ENCODE measurements around the gene CD300E.

The CD300E gene

DNA sequence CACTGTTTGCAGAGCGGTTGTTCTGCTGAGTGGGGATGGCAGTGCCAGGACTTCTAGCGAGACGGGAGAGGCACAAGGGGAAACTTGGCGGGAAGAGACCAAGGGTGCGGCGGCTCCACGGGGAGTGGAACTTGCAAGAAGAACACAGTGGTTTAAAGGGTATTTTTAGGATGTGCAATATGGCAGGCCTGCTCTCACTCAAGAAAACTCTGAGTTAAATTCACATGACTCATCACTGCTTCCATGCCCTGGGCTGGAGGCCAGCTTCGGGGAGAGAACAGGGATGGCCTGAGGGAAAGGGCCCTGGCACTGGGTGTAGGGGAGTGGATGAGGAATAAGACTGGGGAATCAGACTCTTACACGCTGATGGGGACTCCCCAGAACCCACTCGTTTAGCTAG lies 18.2 kb downstream of the CD300E start:
- H3K4me3 ChIP-seq (ENCODE audit: low read length), result no peak overlapping the region
- H4K20me1 ChIP-seq (ENCODE audit: control insufficient read depth, insufficient read depth, low read depth, low read length), result no peaks in the 10 kb centered on the region
- H3K9me2 ChIP-seq (replicated peaks; ENCODE audit: control insufficient read depth, low read length), result no peaks in the 10 kb centered on the region
- no peaks in the 10 kb centered on the region for H3K4me1 ChIP-seq (ENCODE audit: control insufficient read depth, low read length)
- TF ChIP-seq EZH2phosphoT487 (IDR thresholded peaks at IDR 0.05; ENCODE audit: borderline replicate concordance, low read length), result no peak
- TF ChIP-seq, protein P1, sequence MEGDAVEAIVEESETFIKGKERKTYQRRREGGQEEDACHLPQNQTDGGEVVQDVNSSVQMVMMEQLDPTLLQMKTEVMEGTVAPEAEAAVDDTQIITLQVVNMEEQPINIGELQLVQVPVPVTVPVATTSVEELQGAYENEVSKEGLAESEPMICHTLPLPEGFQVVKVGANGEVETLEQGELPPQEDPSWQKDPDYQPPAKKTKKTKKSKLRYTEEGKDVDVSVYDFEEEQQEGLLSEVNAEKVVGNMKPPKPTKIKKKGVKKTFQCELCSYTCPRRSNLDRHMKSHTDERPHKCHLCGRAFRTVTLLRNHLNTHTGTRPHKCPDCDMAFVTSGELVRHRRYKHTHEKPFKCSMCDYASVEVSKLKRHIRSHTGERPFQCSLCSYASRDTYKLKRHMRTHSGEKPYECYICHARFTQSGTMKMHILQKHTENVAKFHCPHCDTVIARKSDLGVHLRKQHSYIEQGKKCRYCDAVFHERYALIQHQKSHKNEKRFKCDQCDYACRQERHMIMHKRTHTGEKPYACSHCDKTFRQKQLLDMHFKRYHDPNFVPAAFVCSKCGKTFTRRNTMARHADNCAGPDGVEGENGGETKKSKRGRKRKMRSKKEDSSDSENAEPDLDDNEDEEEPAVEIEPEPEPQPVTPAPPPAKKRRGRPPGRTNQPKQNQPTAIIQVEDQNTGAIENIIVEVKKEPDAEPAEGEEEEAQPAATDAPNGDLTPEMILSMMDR (IDR thresholded peaks at IDR 0.05; ENCODE audit: low read depth, low read length, poor library complexity, severe bottlenecking), result no peak
- peaks cover 22% of the 10 kb centered on the region; the same call in 1 of the 2 replicates for H3K27me3 ChIP-seq (ENCODE audit: control insufficient read depth, low read length)
- no peaks in the 10 kb centered on the region for H3K79me2 ChIP-seq (ENCODE audit: control insufficient read depth, low read length)
- H3F3A ChIP-seq (ENCODE audit: control insufficient read depth, insufficient read depth), result no peaks in the 10 kb centered on the region
- no peaks in the 10 kb centered on the region for H3K9me3 ChIP-seq (ENCODE audit: control insufficient read depth, insufficient read depth, low read length)
- H3K36me3 ChIP-seq (ENCODE audit: control insufficient read depth, low read length), result no peaks in the 10 kb centered on the region
- no peak overlapping the region for H3K27ac ChIP-seq (ENCODE audit: low read depth, low read length)
- H3K4me2 ChIP-seq (ENCODE audit: low read length), result no peak overlapping the region

DNA sequence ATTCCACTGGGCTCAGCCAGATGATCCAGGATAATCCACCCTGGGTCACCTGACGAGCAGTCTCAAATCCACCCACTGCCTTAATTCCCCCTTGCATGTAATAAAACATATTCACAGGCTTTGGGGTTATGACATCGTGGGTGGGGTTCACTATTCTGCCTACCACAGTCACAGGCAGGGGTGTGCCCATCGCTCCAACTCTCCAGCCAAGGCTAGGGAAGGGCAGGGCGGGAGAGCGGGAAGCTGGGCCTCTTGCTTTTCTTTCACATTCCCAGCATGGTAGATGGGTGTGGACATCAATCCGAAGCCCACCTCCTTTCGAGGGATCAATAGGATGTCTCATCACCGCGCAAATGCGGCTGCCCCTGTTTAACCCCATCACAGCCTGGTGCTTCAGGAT lies 18.8 kb downstream of the CD300E start:
- H3K4me3 ChIP-seq (ENCODE audit: low read length), result no peak overlapping the region
- H3K27ac ChIP-seq (ENCODE audit: low read depth, low read length), result no peak overlapping the region
- no peaks in the 10 kb centered on the region for H3F3A ChIP-seq (ENCODE audit: control insufficient read depth, insufficient read depth)
- H3K4me1 ChIP-seq (ENCODE audit: control insufficient read depth, low read length), result no peaks in the 10 kb centered on the region
- TF ChIP-seq, protein P1 (IDR thresholded peaks at IDR 0.05; ENCODE audit: low read depth, low read length, poor library complexity, severe bottlenecking), result no peak
- no peak for TF ChIP-seq EZH2phosphoT487 (IDR thresholded peaks at IDR 0.05; ENCODE audit: borderline replicate concordance, low read length)
- no peaks in the 10 kb centered on the region for H3K79me2 ChIP-seq (ENCODE audit: control insufficient read depth, low read length)
- H3K9me2 ChIP-seq (replicated peaks; ENCODE audit: control insufficient read depth, low read length), result no peaks in the 10 kb centered on the region
- H3K27me3 ChIP-seq (ENCODE audit: control insufficient read depth, low read length), result peaks cover 19% of the 10 kb centered on the region; the same call in 1 of the 2 replicates
- H3K4me2 ChIP-seq (ENCODE audit: low read length), result no peak overlapping the region
- no peaks in the 10 kb centered on the region for H3K9me3 ChIP-seq (ENCODE audit: control insufficient read depth, insufficient read depth, low read length)
- H4K20me1 ChIP-seq (ENCODE audit: control insufficient read depth, insufficient read depth, low read depth, low read length), result no peaks in the 10 kb centered on the region
- H3K36me3 ChIP-seq (ENCODE audit: control insufficient read depth, low read length), result no peaks in the 10 kb centered on the region

GRCh38 chr17:74604200-74604599 lies 19.3 kb downstream of the CD300E start:
- H4K20me1 ChIP-seq (ENCODE audit: control insufficient read depth, insufficient read depth, low read depth, low read length), result no peaks in the 10 kb centered on the region
- no peaks in the 10 kb centered on the region for H3K9me2 ChIP-seq (replicated peaks; ENCODE audit: control insufficient read depth, low read length)
- no peak overlapping the region for H3K4me2 ChIP-seq (ENCODE audit: low read length)
- H3K27me3 ChIP-seq (ENCODE audit: control insufficient read depth, low read length), result peaks cover 19% of the 10 kb centered on the region; the same call in 1 of the 2 replicates
- H3K36me3 ChIP-seq (ENCODE audit: control insufficient read depth, low read length), result no peaks in the 10 kb centered on the region
- no peak for TF ChIP-seq EZH2phosphoT487 (IDR thresholded peaks at IDR 0.05; ENCODE audit: borderline replicate concordance, low read length)
- TF ChIP-seq, protein P1 (IDR thresholded peaks at IDR 0.05; ENCODE audit: low read depth, low read length, poor library complexity, severe bottlenecking), result no peak
- no peaks in the 10 kb centered on the region for H3K79me2 ChIP-seq (ENCODE audit: control insufficient read depth, low read length)
- H3K9me3 ChIP-seq (ENCODE audit: control insufficient read depth, insufficient read depth, low read length), result no peaks in the 10 kb centered on the region
- no peak overlapping the region for H3K27ac ChIP-seq (ENCODE audit: low read depth, low read length)
- H3K4me1 ChIP-seq (ENCODE audit: control insufficient read depth, low read length), result peaks cover under 1% of the 10 kb centered on the region
- no peaks in the 10 kb centered on the region for H3F3A ChIP-seq (ENCODE audit: control insufficient read depth, insufficient read depth)
- H3K4me3 ChIP-seq (ENCODE audit: low read length), result no peak overlapping the region
